HepG2 (cell line): ENCODE results near the gene RNF40. TPM values are rescaled to one million over a fixed set of nuclear protein-coding genes. Genes with fewer than 3 reads are reported as not detected.
A peak's percentile ranks its signal among the peaks of the same experiment; 100 is the strongest.

ENCODE experiments used
- ARNT2 ChIP-seq: sonication (generic); formaldehyde crosslinking; IDR thresholded peaks from 2 replicates; pipeline ENCODE4 v1.8.0; 2022; ENCODE audit warnings: mild to moderate bottlenecking, low read depth, missing genetic modification reagents, moderate library complexity
- CREB3 ChIP-seq: sonication (generic); formaldehyde crosslinking; IDR thresholded peaks from 2 replicates; pipeline ENCODE4 v1.5.0; 2020; ENCODE audit warnings: missing genetic modification reagents
- DDIT3 ChIP-seq: sonication (generic); formaldehyde crosslinking; IDR thresholded peaks from 2 replicates; pipeline ENCODE4 v1.4.0; 2020; ENCODE audit warnings: mild to moderate bottlenecking, missing genetic modification reagents
- KDM2A ChIP-seq: sonication (generic); formaldehyde crosslinking; IDR thresholded peaks from 2 replicates; pipeline ENCODE4 v1.4.0; 2020; ENCODE audit warnings: low read depth, missing genetic modification reagents, borderline replicate concordance
- KLF12 ChIP-seq: sonication (generic); formaldehyde crosslinking; IDR thresholded peaks from 2 replicates; pipeline ENCODE4 v1.4.0; 2020; ENCODE audit warnings: missing genetic modification reagents, borderline replicate concordance
- LCORL ChIP-seq, 2 experiments: fragments of 450-650 bp in 1 of 2; sonication (generic) in 1 of 2; formaldehyde crosslinking in 1 of 2; IDR thresholded peaks; 2 replicates each; pipeline versions ENCODE4 v1.5.0 to v1.6.1; 2017 to 2020; ENCODE audit warnings: antibody characterized with exemption in 1 of 2, missing genetic modification reagents in 1 of 2
- MAX ChIP-seq: IDR thresholded peaks from 2 replicates; pipeline ENCODE4 v1.6.1; 2012; ENCODE audit warnings: inconsistent platforms
- NFE2L1 ChIP-seq: sonication (generic); formaldehyde crosslinking; IDR thresholded peaks from 2 replicates; pipeline ENCODE4 v1.4.0; 2020; ENCODE audit warnings: missing genetic modification reagents, mild to moderate bottlenecking, borderline replicate concordance
- NFRKB ChIP-seq: fragments of 450-650 bp; IDR thresholded peaks from 2 replicates; pipeline ENCODE4 v1.6.1; 2017
- PBX2 ChIP-seq: IDR thresholded peaks from 2 replicates; pipeline ENCODE4 v1.6.1; 2016; ENCODE audit warnings: control low read depth
- PPARG ChIP-seq: conservative IDR thresholded peaks from 2 replicates; pipeline ENCODE4 v1.6.1; 2016; ENCODE audit warnings: missing biosample characterization, missing genetic modification reagents
- RAD51 ChIP-seq: fragments of 450-650 bp; IDR thresholded peaks from 2 replicates; pipeline ENCODE4 v1.6.1; 2016; ENCODE audit warnings: borderline replicate concordance
- RBM22 ChIP-seq: fragments of 200-400 bp; formaldehyde crosslinking; optimal IDR thresholded peaks from 2 replicates; pipeline ENCODE3; 2017; ENCODE audit warnings: mild to moderate bottlenecking, low read length, moderate library complexity
- SPEN ChIP-seq: sonication (generic); formaldehyde crosslinking; IDR thresholded peaks from 2 replicates; pipeline ENCODE4 v1.5.1; 2020; ENCODE audit warnings: low read depth, mild to moderate bottlenecking, missing genetic modification reagents
- TGIF2 ChIP-seq: IDR thresholded peaks from 2 replicates; pipeline ENCODE4 v1.6.1; 2016; ENCODE audit warnings: control low read depth, missing compliant biosample characterization
- THAP9 ChIP-seq: sonication (generic); formaldehyde crosslinking; IDR thresholded peaks from 2 replicates; pipeline ENCODE4; 2020; ENCODE audit warnings: missing genetic modification reagents, mild to moderate bottlenecking, borderline replicate concordance
- THRA ChIP-seq: sonication (generic); formaldehyde crosslinking; IDR thresholded peaks from 2 replicates; pipeline ENCODE4 v1.4.0; 2020; ENCODE audit warnings: missing genetic modification reagents, borderline replicate concordance
- ZFP62 ChIP-seq: sonication (generic); formaldehyde crosslinking; IDR thresholded peaks from 2 replicates; pipeline ENCODE4 v1.4.0; 2020; ENCODE audit warnings: missing genetic modification reagents
- ZNF550 ChIP-seq: sonication (generic); formaldehyde crosslinking; IDR thresholded peaks from 2 replicates; pipeline ENCODE4 v1.4.0; 2020; ENCODE audit warnings: mild to moderate bottlenecking, missing genetic modification reagents, borderline replicate concordance
- ZNF572 ChIP-seq: sonication (generic); formaldehyde crosslinking; IDR thresholded peaks from 2 replicates; pipeline ENCODE4 v1.5.1; 2020; ENCODE audit warnings: mild to moderate bottlenecking, missing genetic modification reagents
- ZNF619 ChIP-seq: sonication (generic); formaldehyde crosslinking; IDR thresholded peaks from 2 replicates; pipeline ENCODE4 v1.4.0; 2020; ENCODE audit warnings: mild to moderate bottlenecking, missing genetic modification reagents
- polyA plus RNA-seq, 8 experiments: library from polyadenylated mRNA; depleted of rRNA in 3 of 8; stranded (reverse) in 7 of 8; unstranded in 1 of 8; fragments of >200 nt; fragmentation: Illumina TruSeq in 4 of 8; extraction: Trizol in 4 of 8; gene quantifications; 2 replicates each; pipeline versions ENCODE4 v1.2.1 to v1.2.3, GENCODE V29; 2011 to 2016; ENCODE audit warnings: low read depth in 4 of 8, missing spikeins in 1 of 8, mixed read lengths in 1 of 8; ENCODE audit not compliant: insufficient read depth in 1 of 8
- total RNA-seq, 5 experiments: library from RNA; depleted of rRNA; stranded (reverse); fragments of >200 nt; fragmentation: Illumina TruSeq; extraction: Trizol; gene quantifications; 2 replicates each; pipeline ENCODE4 v1.2.3, GENCODE V29; 2016; ENCODE audit warnings: low read depth in 1 of 5

Gene RNF40
- total and polyA plus RNA-seq, 2 of the 13 experiments (the other 11 are each of a cell fraction or from before 2014, with no cell fraction given) = 84.0 to 85.6 TPM

- TF ChIP-seq THAP9 = no peak
- TF ChIP-seq MAX = 0 out of 2 replicates have a peak, but pooled peaks have one; percentile 6
- no peak for TF ChIP-seq PBX2 (CRISPR knock-in tag)
- peak; percentile 37; the same call in 1 of the 2 replicates for TF ChIP-seq PPARG (CRISPR knock-in tag)
- no peak; the same call in 1 of the 2 replicates for TF ChIP-seq KLF12 (CRISPR knock-in tag)
- TF ChIP-seq THRA (CRISPR knock-in tag) = peak; percentile 58; the same call in 1 of the 2 replicates
- 0 out of 2 replicates have a peak, but pooled peaks have one; percentile 64 for TF ChIP-seq ZNF572 (CRISPR knock-in tag)
- 0 out of 2 replicates have a peak, but pooled peaks have one; percentile 38 for TF ChIP-seq CREB3
- TF ChIP-seq DDIT3 = no peak
- TF ChIP-seq NFE2L1 (CRISPR knock-in tag) = no peak
- TF ChIP-seq ARNT2 (CRISPR knock-in tag) = 0 out of 2 replicates have a peak, but pooled peaks have one; percentile 53
- TF ChIP-seq SPEN (CRISPR knock-in tag) = peak; percentile 63; the same call in 1 of the 2 replicates
- TF ChIP-seq TGIF2 (CRISPR knock-in tag) = peak; percentile 56; the same call in 1 of the 2 replicates
- no peak for TF ChIP-seq RAD51
- 0 out of 2 replicates have a peak, but pooled peaks have one; percentile 37 for TF ChIP-seq KDM2A
- TF ChIP-seq RBM22 = peak; percentile 26
- TF ChIP-seq LCORL (IDR thresholded peaks at IDR 0.05) = no peak
- TF ChIP-seq LCORL (CRISPR knock-in tag; IDR thresholded peaks at IDR 0.05) = peak; percentile 17; the same call in 1 of the 2 replicates
- TF ChIP-seq ZNF619 (CRISPR knock-in tag) = peak; percentile 14; the same call in 1 of the 2 replicates
- no peak for TF ChIP-seq NFRKB
- TF ChIP-seq ZFP62 = peak; percentile 50; the same call in 1 of the 2 replicates
- TF ChIP-seq ZNF550 = no peak
Measured at GRCh38 chr16:30787613-30788378, 25.7 kb downstream of the RNF40 start (continued).
